GM06990 (cell line): Measurements from ENCODE around the gene MRPL4.
"Not testable (repeated sequence)": the region's sequence is repeated elsewhere in the genome, so short reads cannot be mapped to it uniquely, and the experiment has no call there.

ENCODE experiments used
- DNase-seq: peaks from one replicate; pipeline ENCODE4 v3.0.0-alpha.2; 2011; ENCODE audit not compliant: insufficient read length; ENCODE audit errors: extremely low read depth
- H3K27me3 ChIP-seq: replicated peaks from 2 replicates; pipeline ENCODE4 v1.6.0; 2011; ENCODE audit warnings: low read length; ENCODE audit not compliant: control insufficient read depth, insufficient read depth
- H3K36me3 ChIP-seq: 2 replicates; pipeline ENCODE4 v1.5.1; 2011; ENCODE audit warnings: low read length; ENCODE audit not compliant: control insufficient read depth, insufficient read depth
- H3K4me3 ChIP-seq: replicated peaks from 2 replicates; pipeline ENCODE4 v1.5.1; 2011; ENCODE audit warnings: low read depth, mild to moderate bottlenecking, control low read depth, low read length
- CTCF ChIP-seq: IDR thresholded peaks from 2 replicates; pipeline ENCODE4 v1.5.1; 2011; ENCODE audit warnings: low read length, control low read depth, mild to moderate bottlenecking, inconsistent platforms; ENCODE audit not compliant: insufficient read depth, poor library complexity, severe bottlenecking

MRPL4 gene

GRCh38 chr19:10238172-10238783 lies 13.7 kb upstream of the MRPL4 start:
- no peaks in the 10 kb centered on the region for H3K36me3 ChIP-seq
- H3K4me3 ChIP-seq, result no peak overlapping the region
- no peak for TF ChIP-seq CTCF
- no peaks in the 10 kb centered on the region for H3K27me3 ChIP-seq
- DNase-seq, result peak; percentile 59

- H3K27me3 ChIP-seq, DNase-seq, H3K36me3 ChIP-seq, H3K4me3 ChIP-seq: not testable (repeated sequence)
These were observed 10.1 kb upstream of the MRPL4 start for GRCh38 chr19:10241826-10242449.

GRCh38 chr19:10243606-10244005 lies 8.4 kb upstream of the MRPL4 start:
- no peak for TF ChIP-seq CTCF
- Histone ChIP-seq H3K27me3 (no peaks in the 10 kb centered on the region), H3K4me3 (no peak overlapping the region), H3K36me3 (no peaks in the 10 kb centered on the region)
- DNase-seq, result no peak

GRCh38 chr19:10245189-10245939 lies 6.7 kb upstream of the MRPL4 start:
- Histone ChIP-seq H3K4me3 (no peak overlapping the region), H3K36me3 (no peaks in the 10 kb centered on the region), H3K27me3 (no peaks in the 10 kb centered on the region)
- TF ChIP-seq CTCF, result no peak
- peak; percentile 64 for DNase-seq

GRCh38 chr19:10246511-10246910 lies 5.5 kb upstream of the MRPL4 start:
- DNase-seq, result no peak
- no peak for TF ChIP-seq CTCF
- Histone ChIP-seq H3K4me3 (no peak overlapping the region), H3K27me3 (no peaks in the 10 kb centered on the region), H3K36me3 (no peaks in the 10 kb centered on the region)

GRCh38 chr19:10252707-10253106 lies 693 bp downstream of the MRPL4 start:
- Histone ChIP-seq H3K36me3 (peaks cover 24% of the 10 kb centered on the region), H3K27me3 (no peaks in the 10 kb centered on the region), H3K4me3 (peak overlapping the region; percentile 73)
- TF ChIP-seq CTCF, result no peak
- DNase-seq, result no peak
